ENCODE data around the gene EIPR1.

EIPR1 gene

GRCh38 chr2:3405307-3405706, 27.7 kb upstream of the EIPR1 start:
- in situ Hi-C loops (cut with HindIII; ENCODE audit: low pct_ligation_motif_present, low pct_unique_long_range_greater_than_20kb, low sequenced_read_pairs) = no loop called here
- DNase-seq = no peak

GRCh38 chr2:3404349-3404894, 26.8 kb upstream of the EIPR1 start:
- no peak for DNase-seq
- in situ Hi-C loops (cut with HindIII; ENCODE audit: low pct_ligation_motif_present, low pct_unique_long_range_greater_than_20kb, low sequenced_read_pairs) = no loop called here

DNA sequence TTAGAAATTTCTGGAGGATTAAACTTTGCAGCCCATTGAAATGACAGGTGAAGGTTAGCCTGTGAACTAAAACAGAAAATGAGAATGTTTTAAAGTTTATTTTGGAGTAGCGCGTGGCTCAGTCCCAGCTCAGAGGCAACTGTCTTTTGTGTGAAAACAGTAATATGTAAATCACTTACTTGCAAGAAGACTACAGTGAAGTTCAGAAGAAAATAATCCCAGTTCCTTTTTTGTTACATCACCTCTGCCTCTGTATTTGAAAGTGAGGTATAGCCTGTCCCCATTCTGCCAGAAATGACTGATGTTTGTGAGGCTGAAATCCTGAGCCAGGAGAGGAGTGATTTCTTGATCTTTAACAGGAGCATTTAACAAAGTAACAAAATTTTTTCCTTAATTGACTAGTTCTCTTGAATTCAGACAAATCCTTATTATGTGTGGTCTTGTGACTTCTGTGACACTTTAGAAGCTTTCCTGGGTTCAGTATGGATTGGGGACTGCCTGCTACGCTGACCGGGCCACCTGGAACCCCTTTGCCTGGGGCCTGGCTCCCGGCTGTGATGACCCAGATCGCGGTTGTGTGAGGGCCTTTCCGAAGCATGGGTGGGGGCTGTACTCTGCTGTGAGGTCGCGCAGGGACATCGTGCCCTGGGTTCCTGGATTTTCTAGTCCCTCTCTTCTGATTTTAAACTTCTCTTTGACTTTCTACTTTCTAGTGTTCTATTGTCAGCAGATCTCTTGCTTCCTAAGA, 26.1 kb upstream of the EIPR1 start:
- DNase-seq = no peak
- in situ Hi-C loops (cut with HindIII; ENCODE audit: low pct_ligation_motif_present, low pct_unique_long_range_greater_than_20kb, low sequenced_read_pairs) = no loop called here

GRCh38 chr2:3399829-3400228, 22.2 kb upstream of the EIPR1 start:
- in situ Hi-C loops (cut with HindIII; ENCODE audit: low pct_ligation_motif_present, low pct_unique_long_range_greater_than_20kb, low sequenced_read_pairs) = no loop called here

DNA sequence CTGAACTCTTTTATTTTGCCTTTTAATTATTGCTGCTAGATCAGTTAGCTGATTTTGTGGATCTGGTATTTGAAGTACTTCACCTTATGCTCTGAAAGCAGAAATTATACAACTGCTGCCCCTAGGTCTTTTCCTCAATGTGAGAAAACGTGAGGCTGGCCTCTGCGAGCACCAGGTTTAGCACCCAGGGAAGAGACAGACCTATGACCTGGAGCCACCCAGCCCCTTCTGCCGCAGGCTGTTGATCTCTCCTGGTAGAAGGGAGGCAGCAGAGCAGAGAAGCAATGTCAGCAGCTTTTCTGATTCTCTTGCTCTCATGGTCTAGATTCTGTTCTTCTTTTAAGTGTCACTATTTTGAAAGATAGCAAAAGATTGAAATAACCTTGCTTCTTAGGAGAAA, 21.8 kb upstream of the EIPR1 start:
- in situ Hi-C loops (cut with HindIII; ENCODE audit: low pct_ligation_motif_present, low pct_unique_long_range_greater_than_20kb, low sequenced_read_pairs) = no loop called here
- DNase-seq = no peak

More at GRCh38 chr2:3399829-3400228, 22.2 kb upstream of the EIPR1 start:
- DNase-seq = no peak

- in situ Hi-C loops (cut with HindIII; ENCODE audit: low pct_ligation_motif_present, low pct_unique_long_range_greater_than_20kb, low sequenced_read_pairs) = no loop called here
- no peak for DNase-seq
Observed at GRCh38 chr2:3398857-3399256, 21.2 kb upstream of the EIPR1 start.

DNA sequence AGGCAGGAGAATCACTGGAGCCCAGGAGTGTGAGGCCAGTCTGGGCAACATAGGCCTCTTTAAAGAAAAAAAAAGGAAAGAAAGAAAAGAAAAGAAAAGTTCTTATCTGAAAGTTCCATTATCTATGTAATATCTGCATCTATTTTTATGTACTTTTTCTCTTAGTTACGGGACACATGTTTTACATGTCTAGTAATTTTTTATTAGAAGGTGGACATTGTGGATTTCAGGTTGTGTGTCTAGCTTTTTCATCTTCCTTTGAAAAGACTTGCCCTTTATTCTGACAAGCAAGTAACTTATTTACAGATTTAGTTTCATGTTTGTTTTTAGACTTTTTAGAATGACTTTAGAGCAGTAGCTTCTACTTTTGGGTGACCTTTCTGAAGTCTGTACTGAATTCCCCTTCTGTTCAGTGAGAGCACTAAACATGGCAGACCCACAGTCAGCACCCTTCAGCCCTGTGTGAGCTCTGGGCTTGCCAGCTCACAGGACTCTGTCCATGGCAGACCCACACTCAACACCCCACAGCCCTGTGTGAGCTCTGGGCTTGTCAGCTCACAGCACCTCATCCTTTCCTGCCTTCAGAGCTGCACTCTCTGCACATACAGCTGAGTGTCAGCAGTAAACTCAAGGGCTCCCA, 19.4 kb upstream of the EIPR1 start:
- DNase-seq = no peak
- in situ Hi-C loops (cut with HindIII; ENCODE audit: low pct_ligation_motif_present, low pct_unique_long_range_greater_than_20kb, low sequenced_read_pairs) = no loop called here

- DNase-seq = no peak
- in situ Hi-C loops (cut with HindIII; ENCODE audit: low pct_ligation_motif_present, low pct_unique_long_range_greater_than_20kb, low sequenced_read_pairs) = no loop called here
Observed at GRCh38 chr2:3392216-3392615, 14.6 kb upstream of the EIPR1 start.

DNA sequence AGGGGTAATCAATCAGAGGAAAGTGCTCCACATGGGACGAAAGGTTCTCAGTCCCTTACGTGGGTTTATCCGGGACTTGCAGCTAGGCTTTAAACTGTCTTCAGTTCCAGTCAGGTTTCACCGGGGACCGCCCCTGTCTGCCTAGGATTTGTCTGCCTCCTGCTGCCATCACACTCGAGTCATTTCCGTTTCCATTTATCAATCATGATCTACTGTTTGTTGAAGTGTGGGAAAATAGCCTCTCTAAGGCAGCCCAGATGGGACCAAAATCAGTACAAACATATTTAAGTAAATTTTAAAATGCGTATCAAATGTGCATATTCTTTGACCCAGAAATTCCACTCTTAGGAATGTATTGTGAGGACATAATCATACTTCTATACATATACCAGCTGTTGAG, 12.4 kb upstream of the EIPR1 start:
- in situ Hi-C loops (cut with HindIII; ENCODE audit: low pct_ligation_motif_present, low pct_unique_long_range_greater_than_20kb, low sequenced_read_pairs) = no loop called here
- DNase-seq = no peak

- DNase-seq = no peak
- in situ Hi-C loops (cut with HindIII; ENCODE audit: low pct_ligation_motif_present, low pct_unique_long_range_greater_than_20kb, low sequenced_read_pairs) = no loop called here
Observed at GRCh38 chr2:3389193-3389592, 11.6 kb upstream of the EIPR1 start.

GRCh38 chr2:3388412-3388738, 10.8 kb upstream of the EIPR1 start:
- DNase-seq = no peak
- in situ Hi-C loops (cut with HindIII; ENCODE audit: low pct_ligation_motif_present, low pct_unique_long_range_greater_than_20kb, low sequenced_read_pairs) = no loop called here

DNA sequence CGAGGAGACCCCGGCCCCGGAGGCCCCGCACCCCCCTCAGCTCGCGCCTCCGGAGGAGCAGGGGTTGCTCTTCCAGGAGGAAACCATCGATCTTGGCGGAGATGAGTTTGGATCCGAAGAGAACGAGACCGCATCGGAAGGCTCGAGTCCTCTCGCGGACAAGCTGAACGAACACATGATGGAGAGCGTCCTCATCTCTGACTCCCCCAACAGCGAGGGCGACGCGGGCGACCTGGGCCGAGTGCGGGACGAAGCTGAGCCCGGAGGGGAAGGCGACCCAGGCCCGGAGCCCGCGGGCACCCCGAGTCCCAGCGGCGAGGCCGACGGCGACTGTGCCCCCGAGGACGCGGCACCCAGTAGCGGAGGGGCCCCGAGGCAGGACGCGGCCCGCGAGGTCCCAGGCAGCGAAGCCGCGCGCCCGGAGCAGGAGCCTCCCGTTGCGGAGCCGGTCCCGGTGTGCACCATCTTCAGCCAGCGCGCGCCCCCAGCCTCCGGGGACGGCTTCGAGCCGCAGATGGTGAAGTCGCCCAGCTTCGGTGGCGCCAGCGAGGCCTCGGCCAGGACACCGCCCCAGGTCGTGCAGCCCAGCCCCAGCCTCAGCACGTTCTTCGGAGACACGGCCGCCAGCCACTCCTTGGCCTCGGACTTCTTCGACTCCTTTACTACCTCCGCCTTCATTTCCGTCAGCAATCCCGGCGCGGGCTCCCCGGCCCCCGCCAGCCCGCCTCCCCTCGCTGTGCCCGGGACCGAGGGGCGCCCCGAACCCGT, 10.2 kb upstream of the EIPR1 start:
- in situ Hi-C loops (cut with HindIII; ENCODE audit: low pct_ligation_motif_present, low pct_unique_long_range_greater_than_20kb, low sequenced_read_pairs) = no loop called here
- no peak for DNase-seq

GRCh38 chr2:3387011-3387410, 9.4 kb upstream of the EIPR1 start:
- DNase-seq = no peak
- in situ Hi-C loops (cut with HindIII; ENCODE audit: low pct_ligation_motif_present, low pct_unique_long_range_greater_than_20kb, low sequenced_read_pairs) = no loop called here

DNA sequence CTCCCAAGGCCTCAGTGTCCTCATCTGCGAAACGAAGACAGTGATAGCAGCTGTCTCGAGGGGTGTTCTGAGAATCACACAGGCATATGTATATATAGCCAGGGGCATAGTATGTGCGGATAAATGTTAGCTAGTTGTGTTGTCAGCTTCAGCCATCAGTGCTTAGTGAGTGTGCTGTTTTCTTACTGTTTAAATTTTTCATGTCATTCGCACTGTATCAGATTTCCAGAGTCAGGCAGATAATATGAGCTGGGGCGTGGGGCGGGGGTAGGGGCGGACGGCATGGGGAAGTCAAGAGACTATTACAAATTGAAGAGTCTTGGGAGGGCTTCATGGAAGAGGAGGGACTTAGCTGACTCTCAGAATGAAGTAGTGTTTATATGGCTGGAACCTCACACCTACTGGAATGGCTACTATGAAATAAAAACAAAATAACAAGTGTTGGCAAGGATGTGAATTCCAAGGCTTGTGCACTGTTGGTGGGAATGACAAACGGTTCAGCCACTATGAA, 8.9 kb upstream of the EIPR1 start:
- no peak for DNase-seq
- in situ Hi-C loops (cut with HindIII; ENCODE audit: low pct_ligation_motif_present, low pct_unique_long_range_greater_than_20kb, low sequenced_read_pairs) = no loop called here

- DNase-seq = peak; percentile 92
- in situ Hi-C loops (cut with HindIII; ENCODE audit: low pct_ligation_motif_present, low pct_unique_long_range_greater_than_20kb, low sequenced_read_pairs) = no loop called here
Observed at GRCh38 chr2:3379647-3380534, 2.3 kb upstream of the EIPR1 start, which contains the start of gene TRAPPC12. TRAPPC12 (plus strand) TSS chr2:3379694; CDS start chr2:3387624, 7,930 bp downstream.

DNA sequence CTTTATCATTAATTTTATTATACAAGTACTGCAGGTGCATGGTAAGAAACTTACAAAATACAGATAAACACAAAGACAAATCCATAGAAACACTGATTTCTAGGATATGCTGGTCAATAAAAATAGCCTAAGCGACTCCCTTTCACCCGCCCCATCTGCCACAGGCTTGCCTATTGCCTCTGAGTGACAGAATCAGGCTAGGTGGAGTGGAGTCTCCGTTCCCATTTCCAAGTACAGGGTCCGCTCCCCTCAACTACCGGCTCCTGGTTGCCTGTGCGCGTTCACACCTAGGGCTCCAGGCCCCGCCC, 1.7 kb upstream of the EIPR1 start:
- in situ Hi-C loops (cut with HindIII; ENCODE audit: low pct_ligation_motif_present, low pct_unique_long_range_greater_than_20kb, low sequenced_read_pairs) = no loop called here
- no peak for DNase-seq

GRCh38 chr2:3377279-3377611, 373 bp downstream of the EIPR1 start:
- DNase-seq = peak; percentile 68
- in situ Hi-C loops (cut with HindIII; ENCODE audit: low pct_ligation_motif_present, low pct_unique_long_range_greater_than_20kb, low sequenced_read_pairs) = no loop called here

DNA sequence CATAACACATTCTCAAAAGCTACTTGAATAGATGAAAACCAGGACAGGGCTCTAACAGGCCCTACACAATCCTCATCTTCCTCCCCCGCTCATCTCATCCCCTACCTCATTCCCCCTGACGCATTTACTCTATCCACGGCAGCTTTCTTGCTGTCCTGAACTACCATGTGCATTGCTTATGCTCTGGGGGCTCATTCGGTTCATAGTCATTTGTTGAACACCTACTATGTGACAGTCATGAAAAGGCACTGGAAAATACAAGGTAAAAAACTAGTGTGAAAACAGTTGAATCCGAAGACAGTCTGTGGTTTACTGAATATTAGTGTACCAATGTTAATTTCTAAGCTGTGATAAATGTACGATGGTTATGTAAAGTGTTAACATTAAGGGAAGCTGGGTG, 797 bp downstream of the EIPR1 start:
- in situ Hi-C loops (cut with HindIII; ENCODE audit: low pct_ligation_motif_present, low pct_unique_long_range_greater_than_20kb, low sequenced_read_pairs) = no loop called here
- DNase-seq = no peak

All from ACHN (cell line).